Fibroblast of skin of right biceps (primary cell): ENCODE data around the gene TBC1D22A.

ENCODE experiments used
- DNase-seq: peaks from one replicate; pipeline ENCODE4 v3.0.0-alpha.2; 2013

Gene TBC1D22A

DNA sequence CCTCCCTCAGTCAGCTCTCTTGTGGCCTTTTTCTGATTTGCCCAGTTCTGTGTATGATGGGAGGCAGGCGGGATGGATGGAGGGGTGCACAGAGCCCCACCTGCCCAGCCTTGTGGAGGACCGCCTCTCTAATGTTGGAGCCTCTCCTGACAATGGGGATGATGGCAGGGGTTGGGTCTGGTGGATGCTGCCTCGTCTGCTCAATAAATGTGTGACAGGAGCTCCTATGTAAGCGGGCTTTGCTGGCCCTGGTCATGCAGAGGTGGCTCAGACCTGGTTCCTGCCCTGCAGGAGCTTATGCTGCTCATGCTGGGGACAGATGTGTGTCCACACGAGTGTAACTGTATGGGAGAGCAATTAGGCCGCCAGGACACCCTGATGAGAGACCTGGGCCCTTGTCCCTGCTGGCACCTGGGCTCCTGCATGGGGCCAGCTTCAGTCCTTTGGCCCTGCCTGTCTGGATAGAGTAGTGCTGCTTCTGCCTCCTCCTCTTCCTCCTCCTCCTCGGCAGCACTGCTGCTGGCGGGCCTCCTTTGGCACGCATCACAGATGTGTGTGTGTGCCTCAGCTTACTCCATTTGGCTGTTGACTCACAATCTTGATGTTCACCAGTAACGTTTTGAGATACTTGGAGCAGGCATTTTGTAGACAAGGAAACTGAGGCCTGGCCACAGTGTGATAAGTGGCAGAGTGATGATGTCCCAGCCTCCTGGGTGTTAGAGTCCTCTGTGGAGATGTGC lies 131.0 kb downstream of the TBC1D22A start:
- no peak for DNase-seq

GRCh38 chr22:46894081-46894671 lies 131.7 kb downstream of the TBC1D22A start:
- peak; percentile 39 for DNase-seq

DNA sequence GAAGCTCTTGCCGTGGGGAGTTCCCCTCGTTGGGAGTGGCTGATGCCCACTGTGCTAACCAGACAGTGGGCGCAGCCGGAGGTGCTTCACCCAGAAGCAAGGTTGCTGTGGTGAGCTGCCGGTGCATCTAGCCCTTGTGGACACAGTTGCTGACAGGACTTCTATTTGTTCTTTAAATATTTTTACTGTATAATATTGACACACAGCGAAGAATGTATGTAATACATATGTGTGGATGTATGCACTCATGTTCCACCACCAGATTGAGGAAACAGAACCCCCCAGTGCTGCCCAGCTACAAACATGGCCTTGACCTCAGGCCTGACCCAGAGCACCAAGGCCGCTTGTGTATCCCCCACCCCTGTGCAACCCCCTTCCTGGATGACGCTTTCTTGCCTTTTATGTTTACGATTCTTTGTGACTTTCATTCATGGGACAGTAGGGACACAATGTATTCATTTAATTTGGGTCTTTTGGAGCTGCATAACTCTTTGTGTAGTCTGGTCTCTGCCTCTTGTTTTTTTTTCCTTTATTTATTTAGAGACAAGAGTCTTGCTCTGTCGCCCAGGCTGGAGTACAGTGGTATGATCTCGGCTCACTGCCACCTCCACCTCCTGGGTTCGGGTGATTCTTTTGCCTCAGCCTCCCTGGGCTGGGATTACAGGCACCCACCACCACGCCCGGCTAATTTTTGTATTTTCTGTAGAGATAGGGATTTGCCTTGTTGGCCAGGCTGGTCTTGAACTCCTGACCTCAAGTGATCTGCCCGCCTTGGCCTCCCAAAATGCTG lies 132.6 kb downstream of the TBC1D22A start:
- DNase-seq = no peak

- DNase-seq = no peak
Measured at GRCh38 chr22:46895753-46896152, 133.3 kb downstream of the TBC1D22A start.

GRCh38 chr22:46896166-46896565 lies 133.7 kb downstream of the TBC1D22A start:
- DNase-seq = no peak

DNA sequence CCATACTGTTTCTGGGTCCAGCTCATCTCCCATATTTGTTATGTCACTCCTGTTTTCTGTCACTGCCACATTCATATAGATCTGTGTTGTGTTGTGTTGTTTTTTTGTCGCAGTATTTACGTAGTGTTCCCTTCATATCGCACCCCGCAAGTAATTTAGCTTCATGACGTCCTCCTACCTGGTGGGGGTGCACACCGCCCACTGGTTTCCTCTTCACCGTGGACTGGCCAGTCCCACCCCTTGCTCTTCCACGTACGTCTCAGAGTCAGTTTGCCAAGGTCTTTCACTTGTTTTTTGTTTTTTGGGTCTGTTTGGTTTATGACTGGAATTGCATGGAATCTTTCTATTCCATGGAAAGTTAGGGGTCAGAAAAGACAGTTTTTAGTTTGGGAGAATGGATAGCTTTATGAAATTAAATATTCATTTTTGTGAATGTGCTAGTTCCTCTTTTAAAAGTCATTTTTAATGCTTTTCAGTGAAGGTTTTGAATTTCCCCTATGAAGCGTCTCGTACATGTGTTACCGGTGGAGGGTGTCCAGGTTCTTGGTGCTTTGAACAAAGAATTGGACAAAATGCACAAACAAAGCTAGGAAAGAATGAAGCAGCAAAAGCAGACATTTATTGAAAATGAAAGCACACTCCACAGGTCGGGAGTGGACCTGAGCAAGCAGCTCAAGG lies 134.3 kb downstream of the TBC1D22A start:
- no peak for DNase-seq

- DNase-seq = peak; percentile 4
Measured at GRCh38 chr22:46897246-46897623, 134.8 kb downstream of the TBC1D22A start.

- DNase-seq = no peak
Measured at GRCh38 chr22:46900549-46900948, 138.1 kb downstream of the TBC1D22A start.

DNA sequence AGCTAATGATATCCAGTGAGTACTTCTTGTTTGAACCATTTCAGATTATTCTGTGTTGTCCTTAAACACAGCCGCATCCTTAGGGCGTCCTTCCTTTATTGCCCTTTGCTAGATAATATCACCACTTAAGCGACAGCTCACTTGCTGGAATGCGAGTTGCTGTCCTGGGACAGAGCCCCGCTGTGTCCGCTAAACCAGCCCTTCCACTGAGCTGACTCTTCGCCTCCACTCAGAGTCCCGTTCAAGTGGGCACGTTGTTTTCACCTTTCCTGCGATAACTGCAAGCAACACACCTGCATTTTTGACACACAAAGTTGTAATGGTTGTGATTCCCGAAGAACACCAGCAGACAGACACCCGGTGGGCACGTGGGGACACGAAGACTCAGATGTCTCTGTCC lies 140.0 kb downstream of the TBC1D22A start:
- no peak for DNase-seq

DNA sequence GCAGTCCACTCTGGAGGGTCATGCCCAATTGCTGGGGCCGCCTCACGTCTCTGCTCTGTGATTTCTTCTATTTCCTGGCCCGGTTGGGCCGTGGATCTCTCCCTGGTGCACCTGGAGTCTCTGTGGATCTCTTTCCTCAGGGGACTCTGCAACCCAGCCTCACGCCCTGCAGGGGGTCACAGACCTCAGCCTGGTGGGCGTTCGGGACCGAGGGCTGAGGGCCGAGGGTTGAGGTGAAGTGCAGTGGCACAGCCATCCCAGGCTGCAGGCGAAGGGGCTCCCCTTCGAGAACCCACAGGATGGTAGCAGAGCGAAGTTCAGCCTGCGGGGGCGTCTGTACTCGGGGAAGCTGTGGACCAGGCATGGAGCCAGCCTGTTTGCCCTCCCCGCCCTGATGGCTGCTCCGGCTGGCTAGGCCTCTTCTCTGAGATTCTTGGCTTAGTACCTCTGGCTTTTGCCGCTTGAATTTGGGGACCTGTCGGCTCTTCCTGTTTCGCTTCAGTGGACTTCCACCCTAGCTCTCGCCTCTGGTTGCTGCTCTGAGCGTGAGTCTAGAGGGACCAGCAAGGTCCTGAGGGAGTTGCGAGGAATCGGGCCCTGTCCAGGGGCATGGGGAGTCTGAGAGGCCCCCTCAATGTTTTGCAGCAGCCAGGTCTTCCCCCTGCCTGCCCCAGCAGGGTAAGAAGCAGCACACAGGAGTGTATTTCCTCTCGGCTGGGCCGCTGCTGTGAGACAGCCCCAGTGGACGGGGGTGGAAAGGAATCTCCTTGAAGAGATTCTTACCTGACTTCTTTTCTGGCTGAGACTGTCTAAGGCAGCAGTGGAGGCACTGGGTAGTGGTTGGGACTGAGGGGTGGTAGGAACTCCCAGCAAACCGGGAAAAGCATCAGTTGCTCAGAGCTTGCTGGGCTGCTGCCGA lies 140.8 kb downstream of the TBC1D22A start:
- DNase-seq = no peak

DNA sequence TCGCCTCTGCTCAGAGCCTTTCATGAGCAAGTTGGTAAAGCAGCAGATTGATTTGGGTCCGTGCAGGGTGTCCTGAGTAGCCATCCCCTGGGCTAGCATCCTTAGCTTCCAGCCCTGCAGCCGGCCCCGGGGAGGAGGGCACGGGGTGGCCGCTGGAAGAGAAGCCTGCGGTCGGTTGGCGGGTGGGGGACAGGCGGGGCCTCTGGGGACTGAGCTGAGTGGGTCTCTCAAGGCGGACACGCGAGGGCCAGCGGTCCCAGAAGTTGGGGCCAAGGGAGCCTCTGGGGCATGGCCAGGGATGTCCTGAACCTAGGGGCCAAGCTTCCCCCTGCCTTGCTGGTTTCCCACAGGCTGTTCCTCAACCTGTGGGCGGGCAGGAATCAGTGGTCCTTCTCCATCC lies 143.0 kb downstream of the TBC1D22A start:
- no peak for DNase-seq

DNA sequence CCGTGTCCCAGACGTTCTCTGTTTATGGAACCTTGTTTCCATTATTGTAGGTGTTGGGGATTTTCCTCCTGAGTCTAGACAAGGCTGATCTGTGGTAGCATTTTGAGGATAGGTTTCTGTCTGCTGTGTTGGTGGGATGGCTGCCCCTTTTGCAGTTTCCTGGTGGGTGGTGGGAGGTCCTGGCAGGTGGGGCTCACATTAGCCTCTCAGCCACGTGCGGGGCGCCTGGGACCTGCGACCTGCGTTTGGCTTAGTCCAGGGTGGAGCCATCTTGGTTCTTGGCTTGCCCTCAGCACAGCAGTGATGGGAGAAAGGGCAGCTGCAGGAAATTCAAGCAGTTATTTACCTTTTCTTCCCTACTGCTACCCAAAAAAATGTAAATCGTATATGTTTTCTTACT lies 143.4 kb downstream of the TBC1D22A start:
- DNase-seq = no peak

DNA sequence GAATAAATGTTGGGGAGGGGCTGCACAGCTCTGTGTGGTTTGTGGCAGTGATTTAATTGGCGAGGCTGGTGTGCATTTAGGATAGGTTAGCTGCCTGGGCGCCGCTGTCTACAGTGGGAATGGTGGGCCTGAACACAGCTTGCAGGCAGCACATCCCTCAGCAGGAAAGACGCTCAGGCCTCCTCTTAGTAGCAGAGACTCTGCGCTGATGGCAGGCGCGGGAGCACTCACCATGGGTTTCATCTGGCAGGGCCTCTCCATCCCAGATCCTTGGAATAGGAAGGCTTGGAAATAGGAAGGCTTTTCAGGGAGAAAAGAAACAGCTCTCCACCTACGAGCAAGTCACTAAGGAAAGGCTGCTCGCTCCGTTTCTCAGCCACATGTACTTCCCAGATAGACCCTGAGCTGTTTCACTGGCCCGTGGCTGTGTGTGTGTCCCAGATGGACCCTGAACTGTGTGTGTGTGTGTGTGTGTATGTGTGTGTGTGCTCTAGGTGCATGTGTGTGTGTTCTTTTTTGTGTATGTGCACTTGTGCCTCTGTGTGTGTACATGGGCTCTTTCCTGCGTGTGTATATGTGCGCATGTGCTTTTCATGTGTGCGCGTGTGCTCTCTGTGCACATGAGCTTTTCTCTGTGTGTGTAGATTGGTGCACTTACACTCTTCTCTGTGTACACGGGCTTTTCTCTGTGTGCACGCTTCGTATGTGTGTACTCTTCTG lies 144.0 kb downstream of the TBC1D22A start:
- DNase-seq = no peak

DNA sequence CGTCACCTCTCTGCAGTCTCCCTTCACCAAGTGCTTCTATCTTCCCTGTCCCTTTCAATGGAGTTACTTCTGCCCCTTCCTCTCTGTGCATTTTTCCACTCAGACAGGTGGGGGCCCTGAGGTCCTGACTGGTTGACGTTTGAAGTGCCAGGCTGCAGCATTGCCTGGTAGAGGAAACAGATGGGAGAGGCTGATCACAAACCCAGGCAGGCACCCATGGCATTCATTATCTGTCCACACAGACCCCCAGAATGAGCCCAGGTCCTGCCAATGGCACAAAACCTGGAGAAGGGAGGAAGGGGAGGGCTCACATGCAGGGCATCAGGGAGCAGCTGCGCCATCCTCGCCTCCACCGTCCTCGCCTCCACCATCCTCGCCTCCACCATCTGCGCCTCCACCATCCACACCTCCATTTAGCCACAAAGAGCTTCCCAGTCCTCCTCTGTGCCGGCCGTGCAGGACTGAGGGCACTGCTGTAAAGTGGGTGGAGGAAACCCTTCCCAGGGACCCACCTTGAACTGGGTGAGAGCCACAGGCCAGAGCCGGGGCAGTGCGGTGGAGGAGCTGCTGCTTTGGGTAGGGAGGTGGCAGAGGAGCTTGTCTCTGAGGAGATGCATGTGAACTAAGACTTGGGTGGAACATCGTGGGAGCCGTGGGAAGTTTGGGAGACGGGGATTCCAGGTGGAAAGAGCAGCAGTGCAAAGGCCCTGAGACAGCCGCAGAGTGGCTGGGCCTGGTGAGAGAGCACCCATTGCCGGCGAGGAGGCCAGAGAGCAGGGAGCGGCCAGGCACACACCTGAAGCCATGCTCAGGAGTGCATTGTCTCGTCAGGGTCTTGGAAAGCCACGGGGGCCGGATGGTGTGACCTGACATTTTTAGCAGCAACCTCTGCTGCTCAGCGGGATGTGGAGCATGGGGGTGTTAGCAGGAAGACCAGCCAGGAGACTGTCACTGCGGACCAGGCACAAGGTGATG lies 145.1 kb downstream of the TBC1D22A start:
- no peak for DNase-seq

DNA sequence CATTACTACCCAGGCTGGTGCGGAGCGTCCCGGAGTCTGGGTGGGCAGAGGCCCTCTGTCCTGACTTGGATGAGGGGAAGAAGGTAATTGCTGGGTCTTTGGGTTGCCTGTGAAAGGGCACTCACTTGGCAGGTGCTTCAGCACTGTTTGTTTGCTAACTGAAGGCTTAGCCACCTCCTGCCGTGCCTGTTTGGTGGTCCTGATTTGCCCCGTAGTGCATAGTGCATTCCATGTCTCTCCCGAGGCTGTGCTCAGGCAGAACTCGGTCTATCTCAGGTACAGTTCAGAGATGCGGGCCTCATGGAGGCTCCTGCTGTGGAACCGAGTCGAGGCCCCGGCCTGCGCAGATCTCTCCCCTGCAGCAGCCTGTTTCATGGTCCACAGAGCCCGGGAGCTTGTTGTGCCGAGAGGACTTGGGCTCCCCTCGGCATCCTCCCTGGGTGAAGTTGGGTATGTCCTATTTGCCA lies 146.2 kb downstream of the TBC1D22A start:
- no peak for DNase-seq

DNA sequence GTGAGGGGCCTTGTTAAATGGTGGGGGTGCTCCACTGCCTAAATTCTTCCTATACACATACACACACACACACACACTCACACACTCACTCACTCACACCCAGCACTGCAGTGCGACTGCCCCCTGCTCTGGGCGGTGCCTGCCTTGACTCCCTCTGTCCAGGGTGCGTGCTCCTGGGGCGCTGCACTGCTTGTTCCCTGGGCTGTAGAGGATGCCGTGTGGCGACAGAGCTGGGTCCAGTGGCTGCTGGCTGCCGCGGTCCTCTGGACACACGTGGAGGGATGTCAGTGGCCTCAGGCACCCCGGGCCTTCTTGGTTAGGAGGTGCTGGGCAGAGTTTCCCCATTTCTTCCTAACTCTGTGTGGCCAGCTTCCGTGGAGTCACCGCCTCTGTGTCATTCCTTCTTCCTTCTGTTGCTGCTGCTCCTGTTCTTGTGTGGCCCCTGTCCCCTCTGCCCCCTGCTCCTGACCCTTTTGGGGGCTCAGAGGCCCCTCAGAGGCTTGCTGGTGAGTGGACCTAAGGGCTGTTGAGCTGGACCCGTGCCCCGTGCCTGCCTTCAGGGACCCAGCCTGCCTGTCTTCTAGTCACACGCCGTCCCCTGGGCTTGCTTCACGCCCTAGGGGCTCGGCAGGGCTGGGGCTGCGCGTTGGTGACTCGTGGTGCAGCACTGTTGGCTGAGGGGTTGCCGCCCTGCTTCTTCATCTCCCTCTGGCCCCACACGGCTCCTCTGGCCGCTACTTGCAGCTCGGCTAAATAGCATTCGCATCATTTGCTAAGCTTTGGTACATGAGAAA lies 147.0 kb downstream of the TBC1D22A start:
- no peak for DNase-seq

DNA sequence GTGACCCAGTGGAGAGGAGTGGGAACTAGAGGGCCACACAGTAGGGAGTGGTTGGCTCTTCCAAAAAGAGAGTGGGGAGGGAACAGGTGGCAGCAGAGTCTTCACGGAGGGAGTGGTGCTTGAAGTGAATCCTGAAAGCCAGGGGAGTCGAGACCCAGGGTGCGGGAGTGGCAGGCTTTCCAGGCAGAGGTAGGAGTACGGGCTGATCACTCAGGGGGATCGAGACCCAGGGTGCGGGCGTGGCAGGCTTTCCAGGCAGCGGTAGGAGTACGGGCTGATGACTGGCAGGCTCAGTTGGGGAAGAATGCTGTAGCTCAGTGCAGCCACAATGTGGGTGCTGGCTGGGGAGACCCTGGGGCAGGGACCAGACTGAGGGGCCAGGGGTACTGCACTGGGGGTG lies 148.2 kb downstream of the TBC1D22A start:
- no peak for DNase-seq

- no peak for DNase-seq
Measured at GRCh38 chr22:46911346-46911745, 148.9 kb downstream of the TBC1D22A start.

DNA sequence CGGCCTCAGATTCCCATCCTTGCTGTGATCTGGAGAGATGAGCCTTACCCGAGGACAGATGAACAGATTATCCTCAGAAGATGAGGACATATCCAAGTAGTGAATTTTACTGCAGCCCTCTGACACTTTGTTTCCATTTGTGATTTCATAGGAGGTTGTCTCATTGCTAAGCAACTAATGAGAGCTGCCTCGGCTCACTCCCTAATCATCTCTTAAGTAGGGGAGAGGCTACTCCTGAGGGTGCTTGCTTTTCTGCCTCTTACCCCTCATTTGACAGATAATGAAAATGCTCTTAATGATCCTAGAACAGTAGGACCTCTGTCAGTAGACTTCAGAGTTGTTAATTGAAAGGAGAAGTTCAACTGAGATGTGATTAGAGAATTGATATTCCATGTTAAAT lies 150.9 kb downstream of the TBC1D22A start:
- no peak for DNase-seq
